Measurements from ENCODE around the gene TECPR2. TPM values are rescaled to one million over a fixed set of nuclear protein-coding genes. Genes with fewer than 3 reads are reported as not detected.

TECPR2 gene
- total and polyA plus RNA-seq, 10 of the 15 experiments (the other 5 are each of a cell fraction or from before 2014, with no cell fraction given), result 0.15 to 10.0 (median 3.0) TPM

- ATAC-seq (no peak), DNase-seq (ENCODE audit: low read depth, low spot score) (no peak), FAIRE-seq (no peak)
- Histone ChIP-seq H3K4me2 (ENCODE audit: control insufficient read depth, insufficient read depth) (no peak overlapping the region), H3K9me3 (replicated peaks; ENCODE audit: control insufficient read depth, insufficient read depth, low read length) (no peaks in the 10 kb centered on the region), H3K36me3 (ENCODE audit: control insufficient read depth in 2 of 2, insufficient read depth in 2 of 2, low read length in 1 of 2) (no peaks in the 10 kb centered on the region), H3K4me1 (ENCODE audit: control insufficient read depth, insufficient read depth, low read length) (no peaks in the 10 kb centered on the region; the same call in none of the 2 replicates), H3K9ac (ENCODE audit: control insufficient read depth, insufficient read depth, low read length) (no peak overlapping the region), H3K4me3 (no peak overlapping the region), H3K27ac (ENCODE audit: control insufficient read depth, insufficient read depth) (no peak overlapping the region), H3K79me2 (ENCODE audit: control insufficient read depth, insufficient read depth, low read length) (no peaks in the 10 kb centered on the region), H3K27me3 (replicated peaks in 1 of 2; ENCODE audit: control insufficient read depth in 2 of 2, insufficient read depth in 2 of 2, low read length in 1 of 2) (no peaks in the 10 kb centered on the region), H2AFZ (ENCODE audit: control insufficient read depth, low read depth, low read length) (no peak overlapping the region), H4K20me1 (ENCODE audit: control insufficient read depth, insufficient read depth) (no peaks in the 10 kb centered on the region)
- ChIA-PET SMC1A (ENCODE audit: uncharacterized antibody, unreplicated experiment) (interaction anchor here (0.9 kb wide), 1 partner anchor 166 kb away, joined by 3 read pairs; no protein-coding TSS in a partner anchor), RAD21 (ENCODE audit: unreplicated experiment) (interaction anchor here (0.7 kb wide), 1 partner anchor 12 kb away, joined by 3 read pairs; no protein-coding TSS in a partner anchor), POLR2A (no interaction called here), CTCF (interaction anchor here (0.6 kb wide), 1 partner anchor 548 kb away, joined by 3 read pairs; no protein-coding TSS in a partner anchor)
- WGBS (ENCODE audit: insufficient coverage, insufficient replicate concordance, low lambda C conversion rate, missing lambda C conversion rate), result 87% methylated on average over 10 of the region's 11 CpGs
- no TSS peak for BruUV-seq (replicated peaks)
- intact Hi-C loops (cut with micrococcal nuclease; ENCODE audit: unreplicated experiment), result loop anchor here (10.0 kb wide), 2 partner anchors 246 to 386 kb away; partner anchors contain the start of gene TRAF3
- in situ Hi-C loops (cut with MboI), result no loop called here
- TF ChIP-seq RCOR1 (conservative IDR thresholded peaks at IDR 0.05; ENCODE audit: low read depth, low read length) (no peak), TCF12 (IDR thresholded peaks at IDR 0.05; ENCODE audit: low read depth, low read length) (no peak), POU2F2 (IDR thresholded peaks at IDR 0.05; ENCODE audit: borderline replicate concordance, low read depth, low read length) (no peak), NFIC (IDR thresholded peaks at IDR 0.05; ENCODE audit: low read depth, low read length) (no peak), ZNF274 (IDR thresholded peaks at IDR 0.05; ENCODE audit: insufficient read depth, insufficient read length) (no peak), IRF4 (IDR thresholded peaks at IDR 0.05; ENCODE audit: low read depth, low read length) (no peak), ZSCAN29 (IDR thresholded peaks at IDR 0.05) (no peak)
- TF ChIP-seq, protein P1, sequence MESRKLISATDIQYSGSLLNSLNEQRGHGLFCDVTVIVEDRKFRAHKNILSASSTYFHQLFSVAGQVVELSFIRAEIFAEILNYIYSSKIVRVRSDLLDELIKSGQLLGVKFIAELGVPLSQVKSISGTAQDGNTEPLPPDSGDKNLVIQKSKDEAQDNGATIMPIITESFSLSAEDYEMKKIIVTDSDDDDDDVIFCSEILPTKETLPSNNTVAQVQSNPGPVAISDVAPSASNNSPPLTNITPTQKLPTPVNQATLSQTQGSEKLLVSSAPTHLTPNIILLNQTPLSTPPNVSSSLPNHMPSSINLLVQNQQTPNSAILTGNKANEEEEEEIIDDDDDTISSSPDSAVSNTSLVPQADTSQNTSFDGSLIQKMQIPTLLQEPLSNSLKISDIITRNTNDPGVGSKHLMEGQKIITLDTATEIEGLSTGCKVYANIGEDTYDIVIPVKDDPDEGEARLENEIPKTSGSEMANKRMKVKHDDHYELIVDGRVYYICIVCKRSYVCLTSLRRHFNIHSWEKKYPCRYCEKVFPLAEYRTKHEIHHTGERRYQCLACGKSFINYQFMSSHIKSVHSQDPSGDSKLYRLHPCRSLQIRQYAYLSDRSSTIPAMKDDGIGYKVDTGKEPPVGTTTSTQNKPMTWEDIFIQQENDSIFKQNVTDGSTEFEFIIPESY (IDR thresholded peaks at IDR 0.05), result no peak
- TF ChIP-seq, protein P2, sequence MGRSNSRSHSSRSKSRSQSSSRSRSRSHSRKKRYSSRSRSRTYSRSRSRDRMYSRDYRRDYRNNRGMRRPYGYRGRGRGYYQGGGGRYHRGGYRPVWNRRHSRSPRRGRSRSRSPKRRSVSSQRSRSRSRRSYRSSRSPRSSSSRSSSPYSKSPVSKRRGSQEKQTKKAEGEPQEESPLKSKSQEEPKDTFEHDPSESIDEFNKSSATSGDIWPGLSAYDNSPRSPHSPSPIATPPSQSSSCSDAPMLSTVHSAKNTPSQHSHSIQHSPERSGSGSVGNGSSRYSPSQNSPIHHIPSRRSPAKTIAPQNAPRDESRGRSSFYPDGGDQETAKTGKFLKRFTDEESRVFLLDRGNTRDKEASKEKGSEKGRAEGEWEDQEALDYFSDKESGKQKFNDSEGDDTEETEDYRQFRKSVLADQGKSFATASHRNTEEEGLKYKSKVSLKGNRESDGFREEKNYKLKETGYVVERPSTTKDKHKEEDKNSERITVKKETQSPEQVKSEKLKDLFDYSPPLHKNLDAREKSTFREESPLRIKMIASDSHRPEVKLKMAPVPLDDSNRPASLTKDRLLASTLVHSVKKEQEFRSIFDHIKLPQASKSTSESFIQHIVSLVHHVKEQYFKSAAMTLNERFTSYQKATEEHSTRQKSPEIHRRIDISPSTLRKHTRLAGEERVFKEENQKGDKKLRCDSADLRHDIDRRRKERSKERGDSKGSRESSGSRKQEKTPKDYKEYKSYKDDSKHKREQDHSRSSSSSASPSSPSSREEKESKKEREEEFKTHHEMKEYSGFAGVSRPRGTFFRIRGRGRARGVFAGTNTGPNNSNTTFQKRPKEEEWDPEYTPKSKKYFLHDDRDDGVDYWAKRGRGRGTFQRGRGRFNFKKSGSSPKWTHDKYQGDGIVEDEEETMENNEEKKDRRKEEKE (IDR thresholded peaks at IDR 0.05), result no peak
- TF ChIP-seq, protein P3, sequence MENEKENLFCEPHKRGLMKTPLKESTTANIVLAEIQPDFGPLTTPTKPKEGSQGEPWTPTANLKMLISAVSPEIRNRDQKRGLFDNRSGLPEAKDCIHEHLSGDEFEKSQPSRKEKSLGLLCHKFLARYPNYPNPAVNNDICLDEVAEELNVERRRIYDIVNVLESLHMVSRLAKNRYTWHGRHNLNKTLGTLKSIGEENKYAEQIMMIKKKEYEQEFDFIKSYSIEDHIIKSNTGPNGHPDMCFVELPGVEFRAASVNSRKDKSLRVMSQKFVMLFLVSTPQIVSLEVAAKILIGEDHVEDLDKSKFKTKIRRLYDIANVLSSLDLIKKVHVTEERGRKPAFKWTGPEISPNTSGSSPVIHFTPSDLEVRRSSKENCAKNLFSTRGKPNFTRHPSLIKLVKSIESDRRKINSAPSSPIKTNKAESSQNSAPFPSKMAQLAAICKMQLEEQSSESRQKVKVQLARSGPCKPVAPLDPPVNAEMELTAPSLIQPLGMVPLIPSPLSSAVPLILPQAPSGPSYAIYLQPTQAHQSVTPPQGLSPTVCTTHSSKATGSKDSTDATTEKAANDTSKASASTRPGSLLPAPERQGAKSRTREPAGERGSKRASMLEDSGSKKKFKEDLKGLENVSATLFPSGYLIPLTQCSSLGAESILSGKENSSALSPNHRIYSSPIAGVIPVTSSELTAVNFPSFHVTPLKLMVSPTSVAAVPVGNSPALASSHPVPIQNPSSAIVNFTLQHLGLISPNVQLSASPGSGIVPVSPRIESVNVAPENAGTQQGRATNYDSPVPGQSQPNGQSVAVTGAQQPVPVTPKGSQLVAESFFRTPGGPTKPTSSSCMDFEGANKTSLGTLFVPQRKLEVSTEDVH (IDR thresholded peaks at IDR 0.05; ENCODE audit: low read depth, partially characterized antibody), result no peak
- TF ChIP-seq, protein P4, sequence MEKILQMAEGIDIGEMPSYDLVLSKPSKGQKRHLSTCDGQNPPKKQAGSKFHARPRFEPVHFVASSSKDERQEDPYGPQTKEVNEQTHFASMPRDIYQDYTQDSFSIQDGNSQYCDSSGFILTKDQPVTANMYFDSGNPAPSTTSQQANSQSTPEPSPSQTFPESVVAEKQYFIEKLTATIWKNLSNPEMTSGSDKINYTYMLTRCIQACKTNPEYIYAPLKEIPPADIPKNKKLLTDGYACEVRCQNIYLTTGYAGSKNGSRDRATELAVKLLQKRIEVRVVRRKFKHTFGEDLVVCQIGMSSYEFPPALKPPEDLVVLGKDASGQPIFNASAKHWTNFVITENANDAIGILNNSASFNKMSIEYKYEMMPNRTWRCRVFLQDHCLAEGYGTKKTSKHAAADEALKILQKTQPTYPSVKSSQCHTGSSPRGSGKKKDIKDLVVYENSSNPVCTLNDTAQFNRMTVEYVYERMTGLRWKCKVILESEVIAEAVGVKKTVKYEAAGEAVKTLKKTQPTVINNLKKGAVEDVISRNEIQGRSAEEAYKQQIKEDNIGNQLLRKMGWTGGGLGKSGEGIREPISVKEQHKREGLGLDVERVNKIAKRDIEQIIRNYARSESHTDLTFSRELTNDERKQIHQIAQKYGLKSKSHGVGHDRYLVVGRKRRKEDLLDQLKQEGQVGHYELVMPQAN (conservative IDR thresholded peaks at IDR 0.05), result no peak
Observed at GRCh38 chr14:102528431-102529170, 165.9 kb downstream of the TECPR2 start.

Measured in GM12878 (cell line).